GM12892 (cell line): ENCODE measurements around the gene DAB2IP.

Experiments
- POLR2A ChIP-seq: IDR thresholded peaks from 2 replicates; pipeline ENCODE4 v1.6.1; 2011; ENCODE audit warnings: low read depth, low read length, control low read depth
- POLR2AphosphoS5 ChIP-seq: IDR thresholded peaks from 2 replicates; pipeline ENCODE4 v1.6.1; 2011; ENCODE audit warnings: low read depth, low read length, control low read depth
- TAF1 ChIP-seq: IDR thresholded peaks from 2 replicates; pipeline ENCODE4 v1.6.1; 2011; ENCODE audit warnings: low read depth, mild to moderate bottlenecking, control low read depth, low read length, borderline replicate concordance

DNA sequence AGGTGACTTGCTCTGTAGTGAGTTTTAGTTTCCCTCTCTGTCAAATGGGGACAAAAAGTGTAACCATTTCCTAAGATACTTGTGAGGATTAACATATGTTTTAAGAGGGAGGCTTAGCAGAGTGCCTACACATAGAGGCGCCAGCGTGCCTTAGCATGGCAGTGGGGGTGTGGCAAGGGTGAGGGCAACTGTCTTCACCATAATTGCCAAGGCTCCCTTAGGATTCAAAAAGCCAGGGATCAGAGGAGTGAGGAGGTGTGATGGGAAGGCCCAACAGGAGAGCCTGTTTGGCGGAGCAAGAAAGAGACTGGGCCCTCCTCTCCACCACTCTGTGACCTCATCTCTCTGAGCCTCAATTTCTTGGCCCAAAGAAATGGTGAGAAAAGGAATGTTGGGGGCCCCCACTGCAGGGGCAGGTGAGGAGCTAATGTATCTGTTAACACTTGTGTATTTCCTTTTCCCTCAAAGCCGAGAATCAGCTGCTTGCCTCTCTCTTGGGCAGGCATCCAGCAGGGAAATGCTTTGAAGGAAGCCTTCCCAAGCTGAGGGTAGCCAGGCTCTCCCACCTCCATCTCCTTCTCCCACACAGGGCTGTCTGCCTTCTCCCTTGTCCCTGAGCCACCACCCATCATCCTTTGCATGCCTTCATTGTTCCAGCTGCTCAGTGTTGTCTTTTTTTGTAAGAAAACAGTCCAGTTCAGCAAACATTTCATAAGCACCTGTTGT is 76.0 kb downstream of the DAB2IP start:
- TF ChIP-seq POLR2A (no peak), POLR2AphosphoS5 (no peak), TAF1 (no peak)
